A673 (cell line): ENCODE data around the gene HIGD1B.

Experiments used
- CTCF ChIP-seq: fragments of 300-800, 200-600 bp; sonication (generic); conservative IDR thresholded peaks from 2 replicates; pipeline ENCODE4 v1.5.1; 2017; ENCODE audit warnings: low read depth, mild to moderate bottlenecking, antibody characterized with exemption, low read length, moderate library complexity, mixed read lengths
- EZH2 ChIP-seq: fragments of 200-600 bp; sonication (generic); IDR thresholded peaks from 2 replicates; pipeline ENCODE4 v1.6.1; 2017; ENCODE audit warnings: borderline replicate concordance, low read depth, mild to moderate bottlenecking, mixed read lengths, antibody characterized with exemption, low read length; ENCODE audit not compliant: poor library complexity, severe bottlenecking

- TF ChIP-seq CTCF = no peak
- no peak for TF ChIP-seq EZH2
These were observed 17.9 kb upstream of the HIGD1B start, which contains the start of gene GJC1 for GRCh38 chr17:44829523-44830358.
